ENCODE measurements around the gene FGD2. TPM values are rescaled to one million over a fixed set of nuclear protein-coding genes. Genes with fewer than 3 reads are reported as not detected.

FGD2 gene
- total RNA-seq, 4 donors from 2014 or later = 11.6 to 34.5 (median 22.5) TPM

DNA sequence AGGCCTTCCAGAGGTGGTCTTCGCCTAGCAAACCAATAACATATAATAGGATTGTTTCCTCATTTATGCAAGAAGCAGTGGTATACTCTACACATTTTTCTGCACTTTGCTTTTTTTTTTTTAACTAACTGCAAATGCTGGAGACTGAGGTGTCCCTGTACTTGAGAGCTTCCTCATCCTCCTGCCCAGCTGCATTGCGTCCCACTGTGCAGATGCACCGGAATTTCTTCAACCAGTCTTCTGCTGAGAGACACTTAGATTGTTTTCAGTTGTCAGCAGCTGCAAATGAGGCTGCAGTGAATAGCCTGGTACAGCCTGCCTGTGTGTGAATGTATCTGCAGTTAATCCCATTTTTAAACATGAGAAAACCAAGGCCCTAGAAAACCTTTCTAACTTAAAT, 11.5 kb downstream of the FGD2 start:
- H3K9me3 ChIP-seq = no peaks in the 10 kb centered on the region
- H3K27ac ChIP-seq = peak overlapping the region in 2 of 4 donors; percentile 63 to 76
- peaks cover 0 to 33% (median 0%) of the 10 kb centered on the region in 3 donors for H3K4me1 ChIP-seq
- ATAC-seq = no peak
- H3K4me3 ChIP-seq = no peak overlapping the region
- TF ChIP-seq, protein P1, sequence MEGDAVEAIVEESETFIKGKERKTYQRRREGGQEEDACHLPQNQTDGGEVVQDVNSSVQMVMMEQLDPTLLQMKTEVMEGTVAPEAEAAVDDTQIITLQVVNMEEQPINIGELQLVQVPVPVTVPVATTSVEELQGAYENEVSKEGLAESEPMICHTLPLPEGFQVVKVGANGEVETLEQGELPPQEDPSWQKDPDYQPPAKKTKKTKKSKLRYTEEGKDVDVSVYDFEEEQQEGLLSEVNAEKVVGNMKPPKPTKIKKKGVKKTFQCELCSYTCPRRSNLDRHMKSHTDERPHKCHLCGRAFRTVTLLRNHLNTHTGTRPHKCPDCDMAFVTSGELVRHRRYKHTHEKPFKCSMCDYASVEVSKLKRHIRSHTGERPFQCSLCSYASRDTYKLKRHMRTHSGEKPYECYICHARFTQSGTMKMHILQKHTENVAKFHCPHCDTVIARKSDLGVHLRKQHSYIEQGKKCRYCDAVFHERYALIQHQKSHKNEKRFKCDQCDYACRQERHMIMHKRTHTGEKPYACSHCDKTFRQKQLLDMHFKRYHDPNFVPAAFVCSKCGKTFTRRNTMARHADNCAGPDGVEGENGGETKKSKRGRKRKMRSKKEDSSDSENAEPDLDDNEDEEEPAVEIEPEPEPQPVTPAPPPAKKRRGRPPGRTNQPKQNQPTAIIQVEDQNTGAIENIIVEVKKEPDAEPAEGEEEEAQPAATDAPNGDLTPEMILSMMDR (IDR thresholded peaks at IDR 0.05) = no peak
- TF ChIP-seq POLR2A (IDR thresholded peaks at IDR 0.05) = no peak
- no peak for TF ChIP-seq POLR2AphosphoS5 (IDR thresholded peaks at IDR 0.05)
- TF ChIP-seq EP300 (IDR thresholded peaks at IDR 0.05) = no peak
- H3K36me3 ChIP-seq = no peaks in the 10 kb centered on the region
- 100% methylated on average over 1 of the region's 3 CpGs for WGBS, 2 donors (ENCODE audit: low coverage in 1 of 2)
- no peaks in the 10 kb centered on the region for H3K27me3 ChIP-seq

DNA sequence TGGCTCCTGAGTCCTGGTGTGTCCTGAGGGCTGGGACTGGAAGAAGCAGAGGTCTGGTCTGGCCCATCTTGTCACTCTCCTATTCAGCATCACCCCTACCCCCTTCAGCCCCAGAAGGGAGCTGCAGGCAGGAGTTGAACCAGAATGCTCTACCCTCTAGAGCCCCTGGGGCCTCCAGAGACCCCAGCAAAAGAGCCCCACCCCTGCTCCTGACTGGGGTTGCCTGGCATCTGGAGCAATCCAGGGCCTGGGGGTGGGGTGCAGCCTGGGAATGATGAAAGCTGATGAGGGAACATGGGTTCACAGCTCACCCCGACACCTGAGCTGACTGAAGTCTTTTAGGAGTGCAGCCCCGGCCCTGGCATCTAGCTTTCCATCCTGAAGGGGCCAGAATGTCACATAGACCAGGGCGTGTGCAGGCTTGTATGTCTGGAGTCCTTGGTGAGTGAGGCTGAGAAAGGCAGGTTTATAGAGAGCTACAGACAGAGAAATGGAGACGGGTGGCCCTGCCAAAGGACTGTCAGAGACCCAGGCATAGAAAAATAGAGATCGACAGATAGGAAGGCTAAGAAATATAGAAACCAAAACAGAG, 12.2 kb downstream of the FGD2 start:
- 21 to 37% methylated on average over 2 to 4 of the region's 5 CpGs for WGBS, 2 donors (ENCODE audit: low coverage in 1 of 2)
- ATAC-seq = peak; percentile 30

DNA sequence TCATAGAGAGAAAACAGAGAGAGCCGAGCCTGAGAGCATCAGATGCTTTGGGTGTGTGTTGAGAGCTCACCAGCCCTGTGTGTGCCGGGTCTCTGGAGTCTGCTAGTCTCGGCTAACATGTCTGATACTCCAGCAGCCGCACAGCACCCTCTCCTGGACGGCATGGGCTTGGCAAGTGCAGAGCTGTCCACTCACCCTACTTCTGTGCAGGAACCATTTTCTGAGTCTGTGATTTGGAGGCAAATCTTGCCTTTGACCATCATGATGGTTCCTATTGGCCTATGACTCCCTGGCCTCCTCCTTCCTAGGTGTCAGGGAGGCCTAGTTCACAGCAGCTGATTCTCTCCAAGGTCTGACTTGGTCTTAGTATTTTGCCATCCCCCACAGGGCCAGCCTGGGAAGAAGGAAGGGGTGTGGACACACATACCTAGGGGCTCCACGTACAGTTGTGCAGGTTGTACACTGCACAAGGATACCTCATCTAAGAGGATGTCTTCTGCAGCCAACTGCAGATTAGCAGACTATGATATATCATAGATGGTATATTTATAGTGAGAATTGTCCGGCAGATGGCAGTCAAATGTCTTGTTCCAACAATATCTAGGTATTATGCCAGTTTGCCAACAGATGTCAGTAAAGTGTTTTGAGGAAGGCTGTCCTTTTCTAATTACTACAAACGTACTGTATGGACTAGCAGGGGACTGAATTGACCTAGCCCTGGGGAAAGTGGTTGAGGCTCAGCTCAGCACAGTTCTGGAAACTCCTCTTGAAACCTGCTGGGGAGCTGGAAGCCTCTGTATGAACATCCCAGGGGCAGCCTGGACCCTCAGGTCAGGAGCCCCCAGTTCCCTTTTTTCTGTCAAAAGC, 13.0 kb downstream of the FGD2 start:
- H3K27ac ChIP-seq = peak overlapping the region; percentile 39 to 76 (median 68)
- H3K4me3 ChIP-seq = no peak overlapping the region
- H3K36me3 ChIP-seq = no peaks in the 10 kb centered on the region
- H3K27me3 ChIP-seq = no peaks in the 10 kb centered on the region
- WGBS, 2 donors (ENCODE audit: low coverage in 1 of 2) = 0 to 10% methylated on average over 6 to 8 of the region's 8 CpGs
- TF ChIP-seq, protein P1 (IDR thresholded peaks at IDR 0.05) = peak in 3 of 4 experiments; percentile 88 to 92 (median 91)
- TF ChIP-seq POLR2AphosphoS5 (IDR thresholded peaks at IDR 0.05) (peak; percentile 34), POLR2A (IDR thresholded peaks at IDR 0.05) (no peak), EP300 (IDR thresholded peaks at IDR 0.05) (no peak)
- ATAC-seq = peak; percentile 97
- no peaks in the 10 kb centered on the region for H3K9me3 ChIP-seq
- peaks cover 0 to 33% (median 0%) of the 10 kb centered on the region in 3 donors for H3K4me1 ChIP-seq

More for the DNA sequence above, 12.2 kb downstream of the FGD2 start:
- Histone ChIP-seq H3K27ac (peak overlapping the region; percentile 39 to 76 (median 68)), H3K27me3 (no peaks in the 10 kb centered on the region), H3K4me3 (no peak overlapping the region), H3K36me3 (no peaks in the 10 kb centered on the region), H3K9me3 (no peaks in the 10 kb centered on the region), H3K4me1 (peaks cover 0 to 33% (median 0%) of the 10 kb centered on the region in 3 donors)
- TF ChIP-seq POLR2A (IDR thresholded peaks at IDR 0.05) (no peak), EP300 (IDR thresholded peaks at IDR 0.05) (no peak), POLR2AphosphoS5 (IDR thresholded peaks at IDR 0.05) (no peak)
- TF ChIP-seq, protein P1 (IDR thresholded peaks at IDR 0.05) = no peak

DNA sequence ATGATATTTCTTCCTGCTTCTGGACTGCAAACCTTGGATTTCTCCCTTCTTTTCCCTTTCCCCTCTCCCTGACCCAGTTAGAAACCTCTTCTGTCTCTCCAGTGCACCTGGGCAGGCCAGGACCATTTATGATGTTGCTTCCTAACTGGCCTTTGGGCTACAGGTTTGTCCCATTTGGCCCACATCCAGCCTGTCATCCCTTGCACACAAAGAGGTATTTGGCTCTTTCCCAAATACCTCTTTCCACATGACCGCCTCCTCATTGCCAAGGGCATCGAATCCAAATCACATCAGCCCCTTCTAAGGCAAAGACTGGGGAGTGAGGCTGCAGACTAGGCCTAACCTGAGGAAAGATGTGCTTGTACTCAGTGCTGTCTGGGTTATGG, 13.6 kb downstream of the FGD2 start:
- H3K36me3 ChIP-seq = no peaks in the 10 kb centered on the region
- ATAC-seq = no peak
- no peaks in the 10 kb centered on the region for H3K27me3 ChIP-seq
- TF ChIP-seq EP300 (IDR thresholded peaks at IDR 0.05) = no peak
- peak; percentile 13 for TF ChIP-seq POLR2AphosphoS5 (IDR thresholded peaks at IDR 0.05)
- H3K4me3 ChIP-seq = no peak overlapping the region
- WGBS, 2 donors (ENCODE audit: low coverage in 1 of 2) = no CpG with 5 or more reads among the region's 2 CpGs
- H3K4me1 ChIP-seq = peaks cover 0 to 33% (median 0%) of the 10 kb centered on the region in 3 donors
- peak overlapping the region in 3 of 4 donors; percentile 63 to 76 (median 72) for H3K27ac ChIP-seq
- no peaks in the 10 kb centered on the region for H3K9me3 ChIP-seq

DNA sequence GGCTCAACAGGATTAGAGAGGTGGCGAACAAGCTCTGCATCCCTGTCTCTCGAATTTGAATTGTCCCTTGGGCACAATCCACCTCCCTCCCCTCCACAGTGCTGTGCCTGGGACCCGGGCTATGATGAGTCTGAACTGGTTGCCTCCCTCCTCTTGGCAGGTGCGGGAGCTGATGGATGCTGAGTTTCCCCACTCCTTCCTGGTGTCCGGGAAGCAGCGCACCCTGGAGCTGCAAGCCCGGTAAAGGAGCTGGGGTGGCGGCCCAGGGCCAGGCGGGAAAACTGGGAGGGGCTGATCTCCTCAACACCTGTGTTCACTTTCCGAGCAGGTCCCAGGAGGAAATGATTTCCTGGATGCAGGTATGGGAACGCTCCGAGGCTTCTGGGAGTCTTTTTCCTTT, 14.9 kb downstream of the FGD2 start:
- WGBS, 2 donors (ENCODE audit: low coverage in 1 of 2) = 66% methylated on average over 4 of the region's 12 CpGs; no CpG with 5 or more reads in 1 of the 2 donors
- no peaks in the 10 kb centered on the region for H3K9me3 ChIP-seq
- peaks cover 0 to 33% (median 0%) of the 10 kb centered on the region in 3 donors for H3K4me1 ChIP-seq
- no peaks in the 10 kb centered on the region for H3K36me3 ChIP-seq
- no peak overlapping the region for H3K27ac ChIP-seq
- no peak for ATAC-seq
- TF ChIP-seq EP300 (IDR thresholded peaks at IDR 0.05) = no peak
- no peak for TF ChIP-seq POLR2A (IDR thresholded peaks at IDR 0.05)
- TF ChIP-seq, protein P1 (IDR thresholded peaks at IDR 0.05) = no peak
- TF ChIP-seq POLR2AphosphoS5 (IDR thresholded peaks at IDR 0.05) = no peak
- H3K4me3 ChIP-seq = no peak overlapping the region
- no peaks in the 10 kb centered on the region for H3K27me3 ChIP-seq
